Stimulated activated CD8-positive, alpha-beta memory T cell treated with anti-CD3 and anti-CD28 coated beads, Interleukin-15, amount 100 ng/mL, for 48 hours (primary cell): ENCODE measurements around the gene NDEL1.

Source experiments
- DNase-seq, 2 donors: peaks; one replicate each; pipeline ENCODE4 v3.0.0-alpha.2; 2020; ENCODE audit warnings: low read depth in 2 of 2

NDEL1 gene

GRCh38 chr17:8458128-8458527, 22.4 kb downstream of the NDEL1 start:
- DNase-seq: no peak

- no peak for DNase-seq
Observed at GRCh38 chr17:8459107-8459506, 23.4 kb downstream of the NDEL1 start.

GRCh38 chr17:8459831-8460230, 24.1 kb downstream of the NDEL1 start:
- no peak for DNase-seq

GRCh38 chr17:8462564-8462963, 26.9 kb downstream of the NDEL1 start:
- no peak for DNase-seq

GRCh38 chr17:8463099-8463498, 27.4 kb downstream of the NDEL1 start:
- no peak for DNase-seq

- no peak for DNase-seq
Observed at GRCh38 chr17:8464941-8465340, 29.3 kb downstream of the NDEL1 start.

GRCh38 chr17:8465356-8465755, 29.7 kb downstream of the NDEL1 start:
- no peak for DNase-seq

GRCh38 chr17:8465759-8466158, 30.1 kb downstream of the NDEL1 start:
- DNase-seq: no peak

- no peak for DNase-seq
Observed at GRCh38 chr17:8466456-8466855, 30.8 kb downstream of the NDEL1 start.

- DNase-seq: no peak
Observed at GRCh38 chr17:8466873-8467272, 31.2 kb downstream of the NDEL1 start.

- DNase-seq: no peak
Observed at GRCh38 chr17:8467527-8467926, 31.8 kb downstream of the NDEL1 start.

GRCh38 chr17:8468127-8468526, 32.4 kb downstream of the NDEL1 start:
- DNase-seq: no peak

- no peak for DNase-seq
Observed at GRCh38 chr17:8468980-8469379, 33.3 kb downstream of the NDEL1 start.

GRCh38 chr17:8469964-8470363, 34.3 kb downstream of the NDEL1 start:
- no peak for DNase-seq

- DNase-seq: no peak
Observed at GRCh38 chr17:8470447-8471047, 34.9 kb downstream of the NDEL1 start.

GRCh38 chr17:8472663-8473062, 37.0 kb downstream of the NDEL1 start:
- no peak for DNase-seq

- DNase-seq: no peak
Observed at GRCh38 chr17:8473451-8474192, 37.9 kb downstream of the NDEL1 start.

GRCh38 chr17:8474826-8475225, 39.1 kb downstream of the NDEL1 start:
- no peak for DNase-seq

- no peak for DNase-seq
Observed at GRCh38 chr17:8475227-8475626, 39.5 kb downstream of the NDEL1 start.

- no peak for DNase-seq
Observed at GRCh38 chr17:8475781-8476180, 40.1 kb downstream of the NDEL1 start.

- DNase-seq: no peak
Observed at GRCh38 chr17:8476741-8477140, 41.1 kb downstream of the NDEL1 start.

- DNase-seq: no peak
Observed at GRCh38 chr17:8477171-8477570, 41.5 kb downstream of the NDEL1 start.

GRCh38 chr17:8477715-8478441, 42.2 kb downstream of the NDEL1 start:
- no peak for DNase-seq
